Thyroid gland (tissue), 4 donors: ENCODE results near the gene IRS1.

Experiments
- POLR2A ChIP-seq, 2 donors: fragments of 450-650 bp; IDR thresholded peaks; one replicate each; pipeline ENCODE4 v1.6.1; 2017; ENCODE audit warnings: antibody characterized with exemption in 2 of 2, mild to moderate bottlenecking in 2 of 2, moderate library complexity in 1 of 2
- TF ChIP-seq, protein P1 (sequence below), 6 experiments: fragments of 200-600 bp in 3 of 6; fragments of 450-650 bp in 3 of 6; sonication (generic) in 3 of 6; IDR thresholded peaks; one replicate each; pipeline ENCODE4 v1.5.1; 2016 to 2019; ENCODE audit warnings: antibody characterized with exemption in 6 of 6, mild to moderate bottlenecking in 2 of 6, inconsistent platforms in 1 of 6, moderate library complexity in 1 of 6

DNA sequence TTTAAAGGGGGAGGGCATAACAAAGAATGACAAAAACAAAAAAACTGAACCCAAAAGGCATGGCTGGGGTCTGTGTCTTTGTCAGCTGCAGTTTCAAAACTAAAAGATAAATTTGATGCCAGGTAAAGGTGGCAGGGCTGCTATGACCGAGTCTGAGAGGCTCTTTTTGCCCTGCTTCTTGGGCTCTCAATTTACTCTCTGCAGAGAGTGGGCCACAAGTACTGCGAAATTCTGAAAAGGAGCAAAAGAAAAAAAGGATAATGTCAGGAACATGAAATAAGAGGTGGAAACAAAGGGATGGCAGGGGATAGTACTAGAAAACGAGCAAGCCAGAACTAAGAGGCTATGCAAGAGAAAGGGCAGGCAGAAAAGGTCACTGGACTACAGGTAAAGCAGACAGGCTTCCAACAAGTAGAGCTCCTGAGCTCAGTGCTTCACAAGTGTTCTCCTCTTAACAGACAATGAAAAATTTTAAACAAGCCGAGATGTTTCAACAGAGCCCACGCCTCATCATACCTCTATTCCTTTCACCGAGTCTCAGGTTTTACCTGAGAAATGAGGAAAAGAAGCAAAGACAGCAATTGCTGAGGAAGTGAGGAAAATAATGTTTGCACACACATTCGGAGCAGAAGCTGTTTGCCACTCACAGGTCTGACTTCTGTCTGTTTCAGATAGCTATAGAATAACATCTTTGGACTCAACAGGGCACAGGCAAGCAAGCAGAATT, 7.3 kb downstream of the IRS1 start:
- TF ChIP-seq, protein P1, sequence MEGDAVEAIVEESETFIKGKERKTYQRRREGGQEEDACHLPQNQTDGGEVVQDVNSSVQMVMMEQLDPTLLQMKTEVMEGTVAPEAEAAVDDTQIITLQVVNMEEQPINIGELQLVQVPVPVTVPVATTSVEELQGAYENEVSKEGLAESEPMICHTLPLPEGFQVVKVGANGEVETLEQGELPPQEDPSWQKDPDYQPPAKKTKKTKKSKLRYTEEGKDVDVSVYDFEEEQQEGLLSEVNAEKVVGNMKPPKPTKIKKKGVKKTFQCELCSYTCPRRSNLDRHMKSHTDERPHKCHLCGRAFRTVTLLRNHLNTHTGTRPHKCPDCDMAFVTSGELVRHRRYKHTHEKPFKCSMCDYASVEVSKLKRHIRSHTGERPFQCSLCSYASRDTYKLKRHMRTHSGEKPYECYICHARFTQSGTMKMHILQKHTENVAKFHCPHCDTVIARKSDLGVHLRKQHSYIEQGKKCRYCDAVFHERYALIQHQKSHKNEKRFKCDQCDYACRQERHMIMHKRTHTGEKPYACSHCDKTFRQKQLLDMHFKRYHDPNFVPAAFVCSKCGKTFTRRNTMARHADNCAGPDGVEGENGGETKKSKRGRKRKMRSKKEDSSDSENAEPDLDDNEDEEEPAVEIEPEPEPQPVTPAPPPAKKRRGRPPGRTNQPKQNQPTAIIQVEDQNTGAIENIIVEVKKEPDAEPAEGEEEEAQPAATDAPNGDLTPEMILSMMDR (IDR thresholded peaks at IDR 0.05), result no peak
- TF ChIP-seq POLR2A (IDR thresholded peaks at IDR 0.05), result peak in 1 of 2 donors; percentile 61
